Caco-2 (cell line): Measurements from ENCODE around the gene EFCAB14. TPM values are rescaled to one million over a fixed set of nuclear protein-coding genes. Genes with fewer than 3 reads are reported as not detected.
"Not testable (repeated sequence)": the region's sequence is repeated elsewhere in the genome, so short reads cannot be mapped to it uniquely, and the experiment has no call there.

Experiments
- BruUV-seq: library from RNA; stranded (reverse); fragments of 400-500 nt; replicated peaks from 2 replicates; lab custom pipeline; 2021; lab: Mats Ljungman, UMichigan
- CTCF ChIA-PET: fragments of 300-600 bp; sonication (Branson Sonifier 250); formaldehyde crosslinking; loops from one replicate; lab custom pipeline; 2022; ENCODE audit warnings: antibody characterized with exemption; lab: Charles Lee
- POLR2A ChIA-PET: fragments of 300-600 bp; sonication (Branson Sonifier 250); formaldehyde crosslinking; loops from one replicate; lab custom pipeline; 2022; ENCODE audit warnings: antibody characterized with exemption; lab: Charles Lee
- DNase-seq, 2 experiments: peaks; one replicate each; pipeline versions ENCODE4 v3.0.0 to v3.0.0-alpha.2; 2020 to 2022
- H3K27me3 ChIP-seq: replicated peaks from 2 replicates; pipeline ENCODE4 v1.6.0; 2011; ENCODE audit warnings: low read length; ENCODE audit not compliant: control insufficient read depth, insufficient read depth
- H3K36me3 ChIP-seq: 2 replicates; pipeline ENCODE4 v1.5.1; 2011; ENCODE audit warnings: low read length; ENCODE audit not compliant: control insufficient read depth, insufficient read depth
- H3K4me1 ChIP-seq: fragments of 250-450 bp; sonication (Bioruptor Pico); 2 replicates; pipeline ENCODE4 v1.5.1; 2020; ENCODE audit warnings: mild to moderate bottlenecking
- H3K4me3 ChIP-seq: 2 replicates; pipeline ENCODE4 v1.5.1; 2011; ENCODE audit warnings: low read depth, mild to moderate bottlenecking, control low read depth, low read length
- H3K9me3 ChIP-seq: fragments of 250-450 bp; sonication (Bioruptor Pico); 2 replicates; pipeline ENCODE4 v1.5.1; 2020; ENCODE audit warnings: mild to moderate bottlenecking, moderate library complexity
- H3K27ac Mint-ChIP-seq: one replicate; pipeline ENCODE4 v1.8.0; 2022; ENCODE audit warnings: mixed read lengths; ENCODE audit not compliant: unreplicated experiment
- H3K27me3 Mint-ChIP-seq: one replicate; pipeline ENCODE4 v1.8.0; 2022; ENCODE audit warnings: mixed read lengths; ENCODE audit not compliant: insufficient read depth, unreplicated experiment
- H3K36me3 Mint-ChIP-seq: one replicate; pipeline ENCODE4 v1.8.0; 2022; ENCODE audit warnings: mild to moderate bottlenecking, mixed read lengths; ENCODE audit not compliant: insufficient read depth, unreplicated experiment
- H3K4me1 Mint-ChIP-seq: one replicate; pipeline ENCODE4 v1.8.0; 2022; ENCODE audit warnings: low read depth, mixed read lengths; ENCODE audit not compliant: unreplicated experiment
- H3K4me3 Mint-ChIP-seq: one replicate; pipeline ENCODE4 v1.8.0; 2022; ENCODE audit warnings: mild to moderate bottlenecking, moderate library complexity, mixed read lengths; ENCODE audit not compliant: unreplicated experiment
- H3K9me3 Mint-ChIP-seq: one replicate; pipeline ENCODE4 v1.8.0; 2022; ENCODE audit warnings: mixed read lengths; ENCODE audit not compliant: unreplicated experiment
- intact Hi-C: fragments of 100-400 bp; cut with micrococcal nuclease; formaldehyde crosslinking; loops from one replicate; pipeline ENCODE4 v1.10.0; 2022; ENCODE audit not compliant: unreplicated experiment
- total RNA-seq: library from RNA; stranded (reverse); gene quantifications from 2 replicates; pipeline ENCODE4 v1.2.3, GENCODE V29; 2022
- TF ChIP-seq, protein P1 (sequence below), 2 experiments: fragments of 200-600 bp in 1 of 2; IDR thresholded peaks; 1 replicate in 1 of 2; 2 replicates in 1 of 2; pipeline versions ENCODE4 v1.5.1 to v1.8.0; 2011 to 2022; ENCODE audit warnings: antibody characterized with exemption in 1 of 2, control low read depth in 1 of 2, inconsistent platforms in 1 of 2, low read depth in 1 of 2, low read length in 1 of 2, mild to moderate bottlenecking in 1 of 2, moderate library complexity in 1 of 2; ENCODE audit not compliant: insufficient read depth in 1 of 2, severe bottlenecking in 1 of 2, unreplicated experiment in 1 of 2

The EFCAB14 gene
- total RNA-seq, 1 experiment from 2014 or later = 60.3 TPM

DNA sequence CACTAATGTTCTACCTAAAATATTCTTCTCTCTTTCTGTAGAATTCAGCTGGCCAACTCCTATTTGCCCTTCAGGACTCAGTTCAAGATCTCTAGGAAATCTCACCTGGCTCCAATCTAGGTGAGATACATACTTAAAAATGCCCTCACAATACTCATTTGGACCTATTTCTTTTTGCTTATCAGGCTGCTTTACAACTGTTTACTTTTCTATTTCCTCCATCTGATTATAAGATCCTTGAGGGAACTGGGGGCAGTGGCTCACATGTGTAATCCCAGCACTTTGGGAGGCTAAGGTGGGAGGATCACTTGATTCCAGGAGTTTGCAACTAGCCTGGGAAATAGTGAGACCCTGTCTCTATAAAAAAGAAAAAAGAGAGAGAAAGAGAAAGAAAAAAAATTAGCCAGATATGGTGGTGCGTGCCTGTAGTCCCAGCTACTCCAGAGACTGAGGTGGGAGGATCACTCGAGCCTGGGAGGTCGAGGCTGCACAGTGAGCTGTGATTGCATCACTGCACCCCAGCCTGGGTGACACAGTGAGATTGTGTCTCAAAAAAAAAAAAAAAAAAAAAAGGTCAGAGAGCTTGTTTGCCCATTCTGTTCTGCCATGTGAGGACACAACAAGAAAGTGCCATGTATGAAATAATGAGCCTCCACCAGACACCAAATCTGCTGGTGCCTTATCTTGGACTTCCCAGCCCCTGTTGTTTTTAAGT lies 14.8 kb downstream of the EFCAB14 start:
- no peak for DNase-seq
- H3K27me3 ChIP-seq = no peaks in the 10 kb centered on the region
- no peak overlapping the region for H3K4me3 ChIP-seq
- BruUV-seq = no TSS peak
- H3K4me3 Mint-ChIP-seq = no peak overlapping the region
- peaks cover 30% of the 10 kb centered on the region for H3K36me3 Mint-ChIP-seq
- H3K9me3 ChIP-seq = no peaks in the 10 kb centered on the region
- H3K27ac Mint-ChIP-seq = no peak overlapping the region
- no peaks in the 10 kb centered on the region for H3K27me3 Mint-ChIP-seq
- TF ChIP-seq, protein P1, sequence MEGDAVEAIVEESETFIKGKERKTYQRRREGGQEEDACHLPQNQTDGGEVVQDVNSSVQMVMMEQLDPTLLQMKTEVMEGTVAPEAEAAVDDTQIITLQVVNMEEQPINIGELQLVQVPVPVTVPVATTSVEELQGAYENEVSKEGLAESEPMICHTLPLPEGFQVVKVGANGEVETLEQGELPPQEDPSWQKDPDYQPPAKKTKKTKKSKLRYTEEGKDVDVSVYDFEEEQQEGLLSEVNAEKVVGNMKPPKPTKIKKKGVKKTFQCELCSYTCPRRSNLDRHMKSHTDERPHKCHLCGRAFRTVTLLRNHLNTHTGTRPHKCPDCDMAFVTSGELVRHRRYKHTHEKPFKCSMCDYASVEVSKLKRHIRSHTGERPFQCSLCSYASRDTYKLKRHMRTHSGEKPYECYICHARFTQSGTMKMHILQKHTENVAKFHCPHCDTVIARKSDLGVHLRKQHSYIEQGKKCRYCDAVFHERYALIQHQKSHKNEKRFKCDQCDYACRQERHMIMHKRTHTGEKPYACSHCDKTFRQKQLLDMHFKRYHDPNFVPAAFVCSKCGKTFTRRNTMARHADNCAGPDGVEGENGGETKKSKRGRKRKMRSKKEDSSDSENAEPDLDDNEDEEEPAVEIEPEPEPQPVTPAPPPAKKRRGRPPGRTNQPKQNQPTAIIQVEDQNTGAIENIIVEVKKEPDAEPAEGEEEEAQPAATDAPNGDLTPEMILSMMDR (IDR thresholded peaks at IDR 0.05; ENCODE audit: insufficient read depth in 1 of 2, low read depth in 1 of 2, low read length in 1 of 2, severe bottlenecking in 1 of 2, unreplicated experiment in 1 of 2) = no peak
- H3K4me1 Mint-ChIP-seq = peaks cover 6% of the 10 kb centered on the region
- peaks cover 1% of the 10 kb centered on the region for H3K36me3 ChIP-seq
- intact Hi-C loops = no loop called here
- CTCF ChIA-PET = no interaction called here
- POLR2A ChIA-PET = no interaction called here
- H3K9me3 Mint-ChIP-seq = no peaks in the 10 kb centered on the region
- H3K4me1 ChIP-seq = no peaks in the 10 kb centered on the region

DNA sequence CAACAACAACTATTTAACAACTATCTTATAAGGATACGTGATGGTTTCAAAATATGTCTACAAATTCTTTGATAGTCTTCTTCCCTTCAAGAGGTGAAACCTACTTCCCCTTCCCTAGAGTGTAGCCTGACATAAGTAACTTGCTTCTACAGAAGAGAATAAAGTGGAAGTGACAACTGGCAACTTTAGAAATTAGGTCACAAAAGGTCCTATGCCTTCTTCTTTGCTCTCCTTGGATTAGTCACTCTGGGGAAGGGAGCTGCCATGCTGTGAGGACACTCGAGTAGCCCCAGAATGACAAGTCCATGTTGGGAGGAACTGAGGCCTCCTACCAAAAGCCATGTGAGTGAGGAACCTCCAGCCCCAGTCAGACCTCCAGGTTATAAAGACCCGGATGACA lies 19.2 kb downstream of the EFCAB14 start:
- POLR2A ChIA-PET = no interaction called here
- CTCF ChIA-PET = no interaction called here
- BruUV-seq = no TSS peak
- no peaks in the 10 kb centered on the region for H3K4me1 ChIP-seq
- H3K27me3 Mint-ChIP-seq = no peaks in the 10 kb centered on the region
- no peak for DNase-seq
- TF ChIP-seq, protein P1 (IDR thresholded peaks at IDR 0.05; ENCODE audit: insufficient read depth in 1 of 2, low read depth in 1 of 2, low read length in 1 of 2, severe bottlenecking in 1 of 2, unreplicated experiment in 1 of 2) = no peak
- no peaks in the 10 kb centered on the region for H3K27me3 ChIP-seq
- peaks cover 6% of the 10 kb centered on the region for H3K4me1 Mint-ChIP-seq
- H3K9me3 ChIP-seq = no peaks in the 10 kb centered on the region
- no peaks in the 10 kb centered on the region for H3K9me3 Mint-ChIP-seq
- peaks cover 33% of the 10 kb centered on the region for H3K36me3 Mint-ChIP-seq
- no peak overlapping the region for H3K4me3 ChIP-seq
- H3K36me3 ChIP-seq = no peaks in the 10 kb centered on the region; the same call in 1 of the 2 replicates
- intact Hi-C loops = no loop called here
- no peak overlapping the region for H3K27ac Mint-ChIP-seq
- H3K4me3 Mint-ChIP-seq = no peak overlapping the region

GRCh38 chr1:46697053-46697452 lies 21.9 kb downstream of the EFCAB14 start:
- no TSS peak for BruUV-seq

GRCh38 chr1:46694676-46695075 lies 24.2 kb downstream of the EFCAB14 start:
- H3K27me3 ChIP-seq, H3K4me3 ChIP-seq, intact Hi-C loops, POLR2A ChIA-PET, H3K4me1 Mint-ChIP-seq, H3K4me3 Mint-ChIP-seq, H3K36me3 ChIP-seq, CTCF ChIA-PET, BruUV-seq, H3K9me3 Mint-ChIP-seq, DNase-seq, H3K27ac Mint-ChIP-seq, H3K9me3 ChIP-seq, H3K4me1 ChIP-seq, H3K27me3 Mint-ChIP-seq: not testable (repeated sequence)
- peaks cover 35% of the 10 kb centered on the region for H3K36me3 Mint-ChIP-seq

More at GRCh38 chr1:46697053-46697452, 21.9 kb downstream of the EFCAB14 start:
- Histone ChIP-seq H3K27me3 (no peaks in the 10 kb centered on the region), H3K36me3 (no peaks in the 10 kb centered on the region; the same call in none of the 2 replicates), H3K9me3 (no peaks in the 10 kb centered on the region), H3K4me1 (no peaks in the 10 kb centered on the region), H3K4me3 (no peak overlapping the region)
- intact Hi-C loops = no loop called here
- H3K9me3 Mint-ChIP-seq = no peaks in the 10 kb centered on the region
- peaks cover 5% of the 10 kb centered on the region for H3K4me1 Mint-ChIP-seq
- TF ChIP-seq, protein P1 (IDR thresholded peaks at IDR 0.05; ENCODE audit: insufficient read depth in 1 of 2, low read depth in 1 of 2, low read length in 1 of 2, severe bottlenecking in 1 of 2, unreplicated experiment in 1 of 2) = no peak
- no peak overlapping the region for H3K27ac Mint-ChIP-seq
- POLR2A ChIA-PET = no interaction called here
- no peaks in the 10 kb centered on the region for H3K27me3 Mint-ChIP-seq
- no peak overlapping the region for H3K4me3 Mint-ChIP-seq
- CTCF ChIA-PET = no interaction called here
- peaks cover 29% of the 10 kb centered on the region for H3K36me3 Mint-ChIP-seq
- no peak for DNase-seq
